Thyroid gland (tissue), 4 donors: ENCODE results near the gene NAV2.

Source experiments
- CTCF ChIP-seq, 6 experiments: fragments of 200-600 bp in 3 of 6; fragments of 450-650 bp in 3 of 6; sonication (generic) in 3 of 6; IDR thresholded peaks; one replicate each; pipeline ENCODE4 v1.5.1; 2016 to 2019; ENCODE audit warnings: antibody characterized with exemption in 6 of 6, mild to moderate bottlenecking in 2 of 6, inconsistent platforms in 1 of 6, moderate library complexity in 1 of 6
- POLR2A ChIP-seq, 2 donors: fragments of 450-650 bp; IDR thresholded peaks; one replicate each; pipeline ENCODE4 v1.6.1; 2017; ENCODE audit warnings: antibody characterized with exemption in 2 of 2, mild to moderate bottlenecking in 2 of 2, moderate library complexity in 1 of 2

- TF ChIP-seq CTCF (IDR thresholded peaks at IDR 0.05) (no peak), POLR2A (IDR thresholded peaks at IDR 0.05) (peak in 1 of 2 donors; percentile 39)
These were observed 399.9 kb downstream of the NAV2 start for GRCh38 chr11:20112291-20113148.
